Measurements from ENCODE around the gene WDR1.

WDR1 gene

GRCh38 chr4:10053635-10054453 is 62.8 kb downstream of the WDR1 start:
- Histone ChIP-seq H3K4me1 (ENCODE audit: control insufficient read depth, insufficient read depth, low read length, poor library complexity, severe bottlenecking) (no peaks in the 10 kb centered on the region), H3K27me3 (replicated peaks; ENCODE audit: control insufficient read depth, insufficient read depth, low read length, poor library complexity, severe bottlenecking) (no peaks in the 10 kb centered on the region), H3K27ac (ENCODE audit: insufficient read depth, low read length, poor library complexity, severe bottlenecking) (no peak overlapping the region), H3K36me3 (ENCODE audit: control insufficient read depth, insufficient read depth, low read length) (no peaks in the 10 kb centered on the region), H3K9me3 (ENCODE audit: control insufficient read depth, low read length) (no peaks in the 10 kb centered on the region), H3K4me3 (ENCODE audit: insufficient read depth, low read depth, low read length, poor library complexity, severe bottlenecking) (no peak overlapping the region)
- no peak for DNase-seq

- H3K36me3 ChIP-seq (ENCODE audit: control insufficient read depth, insufficient read depth, low read length), result no peaks in the 10 kb centered on the region
- no peak overlapping the region for H3K27ac ChIP-seq (ENCODE audit: insufficient read depth, low read length, poor library complexity, severe bottlenecking)
- H3K4me3 ChIP-seq (ENCODE audit: insufficient read depth, low read depth, low read length, poor library complexity, severe bottlenecking), result no peak overlapping the region
- DNase-seq, result no peak
- H3K27me3 ChIP-seq (replicated peaks; ENCODE audit: control insufficient read depth, insufficient read depth, low read length, poor library complexity, severe bottlenecking), result no peaks in the 10 kb centered on the region
- no peaks in the 10 kb centered on the region for H3K4me1 ChIP-seq (ENCODE audit: control insufficient read depth, insufficient read depth, low read length, poor library complexity, severe bottlenecking)
- H3K9me3 ChIP-seq (ENCODE audit: control insufficient read depth, low read length), result no peaks in the 10 kb centered on the region
These were observed 65.0 kb downstream of the WDR1 start for GRCh38 chr4:10051517-10052135.

- Histone ChIP-seq H3K4me1 (ENCODE audit: control insufficient read depth, insufficient read depth, low read length, poor library complexity, severe bottlenecking) (no peaks in the 10 kb centered on the region), H3K27me3 (replicated peaks; ENCODE audit: control insufficient read depth, insufficient read depth, low read length, poor library complexity, severe bottlenecking) (no peaks in the 10 kb centered on the region), H3K36me3 (ENCODE audit: control insufficient read depth, insufficient read depth, low read length) (no peaks in the 10 kb centered on the region), H3K4me3 (ENCODE audit: insufficient read depth, low read depth, low read length, poor library complexity, severe bottlenecking) (no peak overlapping the region), H3K27ac (ENCODE audit: insufficient read depth, low read length, poor library complexity, severe bottlenecking) (no peak overlapping the region), H3K9me3 (ENCODE audit: control insufficient read depth, low read length) (no peaks in the 10 kb centered on the region)
- no peak for DNase-seq
These were observed 65.9 kb downstream of the WDR1 start for GRCh38 chr4:10050721-10051120.

- H3K36me3 ChIP-seq (ENCODE audit: control insufficient read depth, insufficient read depth, low read length), result no peaks in the 10 kb centered on the region
- H3K27me3 ChIP-seq (replicated peaks; ENCODE audit: control insufficient read depth, insufficient read depth, low read length, poor library complexity, severe bottlenecking), result no peaks in the 10 kb centered on the region
- no peaks in the 10 kb centered on the region for H3K9me3 ChIP-seq (ENCODE audit: control insufficient read depth, low read length)
- H3K27ac ChIP-seq (ENCODE audit: insufficient read depth, low read length, poor library complexity, severe bottlenecking), result no peak overlapping the region
- H3K4me1 ChIP-seq (ENCODE audit: control insufficient read depth, insufficient read depth, low read length, poor library complexity, severe bottlenecking), result no peaks in the 10 kb centered on the region
- no peak for DNase-seq
- H3K4me3 ChIP-seq (ENCODE audit: insufficient read depth, low read depth, low read length, poor library complexity, severe bottlenecking), result no peak overlapping the region
These were observed 66.3 kb downstream of the WDR1 start for GRCh38 chr4:10050261-10050661.

GRCh38 chr4:10048941-10049697 is 67.5 kb downstream of the WDR1 start:
- no peak overlapping the region for H3K27ac ChIP-seq (ENCODE audit: insufficient read depth, low read length, poor library complexity, severe bottlenecking)
- H3K4me3 ChIP-seq (ENCODE audit: insufficient read depth, low read depth, low read length, poor library complexity, severe bottlenecking), result no peak overlapping the region
- H3K4me1 ChIP-seq (ENCODE audit: control insufficient read depth, insufficient read depth, low read length, poor library complexity, severe bottlenecking), result no peaks in the 10 kb centered on the region
- H3K9me3 ChIP-seq (ENCODE audit: control insufficient read depth, low read length), result no peaks in the 10 kb centered on the region
- no peak for DNase-seq
- no peaks in the 10 kb centered on the region for H3K36me3 ChIP-seq (ENCODE audit: control insufficient read depth, insufficient read depth, low read length)
- H3K27me3 ChIP-seq (replicated peaks; ENCODE audit: control insufficient read depth, insufficient read depth, low read length, poor library complexity, severe bottlenecking), result no peaks in the 10 kb centered on the region

GRCh38 chr4:10047967-10048366 is 68.6 kb downstream of the WDR1 start:
- no peaks in the 10 kb centered on the region for H3K4me1 ChIP-seq (ENCODE audit: control insufficient read depth, insufficient read depth, low read length, poor library complexity, severe bottlenecking)
- no peaks in the 10 kb centered on the region for H3K36me3 ChIP-seq (ENCODE audit: control insufficient read depth, insufficient read depth, low read length)
- no peaks in the 10 kb centered on the region for H3K9me3 ChIP-seq (ENCODE audit: control insufficient read depth, low read length)
- H3K27me3 ChIP-seq (replicated peaks; ENCODE audit: control insufficient read depth, insufficient read depth, low read length, poor library complexity, severe bottlenecking), result no peaks in the 10 kb centered on the region
- H3K27ac ChIP-seq (ENCODE audit: insufficient read depth, low read length, poor library complexity, severe bottlenecking), result no peak overlapping the region
- H3K4me3 ChIP-seq (ENCODE audit: insufficient read depth, low read depth, low read length, poor library complexity, severe bottlenecking), result no peak overlapping the region
- no peak for DNase-seq

- Histone ChIP-seq H3K4me3 (ENCODE audit: insufficient read depth, low read depth, low read length, poor library complexity, severe bottlenecking) (no peak overlapping the region), H3K36me3 (ENCODE audit: control insufficient read depth, insufficient read depth, low read length) (no peaks in the 10 kb centered on the region), H3K4me1 (ENCODE audit: control insufficient read depth, insufficient read depth, low read length, poor library complexity, severe bottlenecking) (no peaks in the 10 kb centered on the region), H3K9me3 (ENCODE audit: control insufficient read depth, low read length) (no peaks in the 10 kb centered on the region), H3K27ac (ENCODE audit: insufficient read depth, low read length, poor library complexity, severe bottlenecking) (no peak overlapping the region), H3K27me3 (replicated peaks; ENCODE audit: control insufficient read depth, insufficient read depth, low read length, poor library complexity, severe bottlenecking) (no peaks in the 10 kb centered on the region)
- DNase-seq, result no peak
These were observed 70.1 kb downstream of the WDR1 start for GRCh38 chr4:10046471-10046870.

GRCh38 chr4:10045481-10045880 is 71.1 kb downstream of the WDR1 start:
- no peaks in the 10 kb centered on the region for H3K9me3 ChIP-seq (ENCODE audit: control insufficient read depth, low read length)
- H3K27ac ChIP-seq (ENCODE audit: insufficient read depth, low read length, poor library complexity, severe bottlenecking), result no peak overlapping the region
- no peaks in the 10 kb centered on the region for H3K27me3 ChIP-seq (replicated peaks; ENCODE audit: control insufficient read depth, insufficient read depth, low read length, poor library complexity, severe bottlenecking)
- DNase-seq, result no peak
- H3K4me3 ChIP-seq (ENCODE audit: insufficient read depth, low read depth, low read length, poor library complexity, severe bottlenecking), result no peak overlapping the region
- H3K4me1 ChIP-seq (ENCODE audit: control insufficient read depth, insufficient read depth, low read length, poor library complexity, severe bottlenecking), result no peaks in the 10 kb centered on the region
- no peaks in the 10 kb centered on the region for H3K36me3 ChIP-seq (ENCODE audit: control insufficient read depth, insufficient read depth, low read length)

- no peak overlapping the region for H3K4me3 ChIP-seq (ENCODE audit: insufficient read depth, low read depth, low read length, poor library complexity, severe bottlenecking)
- DNase-seq, result no peak
- H3K36me3 ChIP-seq (ENCODE audit: control insufficient read depth, insufficient read depth, low read length), result no peaks in the 10 kb centered on the region
- no peaks in the 10 kb centered on the region for H3K9me3 ChIP-seq (ENCODE audit: control insufficient read depth, low read length)
- H3K27me3 ChIP-seq (replicated peaks; ENCODE audit: control insufficient read depth, insufficient read depth, low read length, poor library complexity, severe bottlenecking), result no peaks in the 10 kb centered on the region
- H3K27ac ChIP-seq (ENCODE audit: insufficient read depth, low read length, poor library complexity, severe bottlenecking), result no peak overlapping the region
- no peaks in the 10 kb centered on the region for H3K4me1 ChIP-seq (ENCODE audit: control insufficient read depth, insufficient read depth, low read length, poor library complexity, severe bottlenecking)
These were observed 75.6 kb downstream of the WDR1 start for GRCh38 chr4:10041036-10041435.
